Measurements from ENCODE around the gene PEAR1.

The PEAR1 gene

GRCh38 chr1:156873659-156874058, 19.9 kb upstream of the PEAR1 start:
- Histone ChIP-seq H3K36me3 (ENCODE audit: insufficient read depth, low read length) (no peaks in the 10 kb centered on the region), H3K79me2 (ENCODE audit: control insufficient read depth, insufficient read depth, low read length, unreplicated experiment) (no peaks in the 10 kb centered on the region), H3K4me3 (ENCODE audit: low read depth, low read length) (no peak overlapping the region), H3K27ac (ENCODE audit: low read depth, low read length) (no peak overlapping the region), H2AFZ (ENCODE audit: low read length, unreplicated experiment) (no peak overlapping the region), H3K27me3 (ENCODE audit: insufficient read depth, low read length) (no peaks in the 10 kb centered on the region), H3K4me1 (ENCODE audit: control insufficient read depth, insufficient read depth, low read length, unreplicated experiment) (peaks cover 9% of the 10 kb centered on the region)

- Histone ChIP-seq H3K27me3 (ENCODE audit: insufficient read depth, low read length) (peaks cover 2% of the 10 kb centered on the region; the same call in 1 of the 2 replicates), H3K27ac (ENCODE audit: low read depth, low read length) (no peak overlapping the region), H3K36me3 (ENCODE audit: insufficient read depth, low read length) (no peaks in the 10 kb centered on the region), H3K4me3 (ENCODE audit: low read depth, low read length) (no peak overlapping the region), H3K79me2 (ENCODE audit: control insufficient read depth, insufficient read depth, low read length, unreplicated experiment) (no peaks in the 10 kb centered on the region), H2AFZ (ENCODE audit: low read length, unreplicated experiment) (no peak overlapping the region), H3K4me1 (ENCODE audit: control insufficient read depth, insufficient read depth, low read length, unreplicated experiment) (peaks cover 9% of the 10 kb centered on the region)
Measured at GRCh38 chr1:156874142-156874541, 19.4 kb upstream of the PEAR1 start.

- no peak overlapping the region for H3K4me3 ChIP-seq (ENCODE audit: low read depth, low read length)
- peaks cover 3% of the 10 kb centered on the region; the same call in 1 of the 2 replicates for H3K27me3 ChIP-seq (ENCODE audit: insufficient read depth, low read length)
- H3K4me1 ChIP-seq (ENCODE audit: control insufficient read depth, insufficient read depth, low read length, unreplicated experiment): peaks cover 8% of the 10 kb centered on the region
- no peaks in the 10 kb centered on the region for H3K36me3 ChIP-seq (ENCODE audit: insufficient read depth, low read length)
- H3K79me2 ChIP-seq (ENCODE audit: control insufficient read depth, insufficient read depth, low read length, unreplicated experiment): no peaks in the 10 kb centered on the region
- H3K27ac ChIP-seq (ENCODE audit: low read depth, low read length): no peak overlapping the region
- H2AFZ ChIP-seq (ENCODE audit: low read length, unreplicated experiment): no peak overlapping the region
Measured at GRCh38 chr1:156874572-156875340, 18.8 kb upstream of the PEAR1 start.

- no peak overlapping the region for H2AFZ ChIP-seq (ENCODE audit: low read length, unreplicated experiment)
- H3K36me3 ChIP-seq (ENCODE audit: insufficient read depth, low read length): no peaks in the 10 kb centered on the region
- H3K27me3 ChIP-seq (ENCODE audit: insufficient read depth, low read length): peaks cover 3% of the 10 kb centered on the region; the same call in 1 of the 2 replicates
- H3K4me1 ChIP-seq (ENCODE audit: control insufficient read depth, insufficient read depth, low read length, unreplicated experiment): peaks cover 3% of the 10 kb centered on the region
- no peaks in the 10 kb centered on the region for H3K79me2 ChIP-seq (ENCODE audit: control insufficient read depth, insufficient read depth, low read length, unreplicated experiment)
- no peak overlapping the region for H3K4me3 ChIP-seq (ENCODE audit: low read depth, low read length)
- H3K27ac ChIP-seq (ENCODE audit: low read depth, low read length): no peak overlapping the region
Measured at GRCh38 chr1:156875341-156875615, 18.2 kb upstream of the PEAR1 start.

- H3K4me3 ChIP-seq (ENCODE audit: low read depth, low read length): no peak overlapping the region
- H2AFZ ChIP-seq (ENCODE audit: low read length, unreplicated experiment): no peak overlapping the region
- H3K79me2 ChIP-seq (ENCODE audit: control insufficient read depth, insufficient read depth, low read length, unreplicated experiment): no peaks in the 10 kb centered on the region
- H3K27ac ChIP-seq (ENCODE audit: low read depth, low read length): no peak overlapping the region
- no peaks in the 10 kb centered on the region for H3K4me1 ChIP-seq (ENCODE audit: control insufficient read depth, insufficient read depth, low read length, unreplicated experiment)
- H3K36me3 ChIP-seq (ENCODE audit: insufficient read depth, low read length): no peaks in the 10 kb centered on the region
- H3K27me3 ChIP-seq (ENCODE audit: insufficient read depth, low read length): peaks cover 3% of the 10 kb centered on the region; the same call in 1 of the 2 replicates
Measured at GRCh38 chr1:156876281-156876680, 17.2 kb upstream of the PEAR1 start.

- no peak overlapping the region for H3K4me3 ChIP-seq (ENCODE audit: low read depth, low read length)
- no peak overlapping the region for H3K27ac ChIP-seq (ENCODE audit: low read depth, low read length)
- peaks cover 3% of the 10 kb centered on the region; the same call in 1 of the 2 replicates for H3K27me3 ChIP-seq (ENCODE audit: insufficient read depth, low read length)
Measured at GRCh38 chr1:156877433-156878170, 15.9 kb upstream of the PEAR1 start.

GRCh38 chr1:156879876-156880275, 13.6 kb upstream of the PEAR1 start:
- H3K27ac ChIP-seq (ENCODE audit: low read depth, low read length): no peak overlapping the region
- no peaks in the 10 kb centered on the region for H3K36me3 ChIP-seq (ENCODE audit: insufficient read depth, low read length)
- H3K4me1 ChIP-seq (ENCODE audit: control insufficient read depth, insufficient read depth, low read length, unreplicated experiment): no peaks in the 10 kb centered on the region
- no peak overlapping the region for H2AFZ ChIP-seq (ENCODE audit: low read length, unreplicated experiment)
- H3K4me3 ChIP-seq (ENCODE audit: low read depth, low read length): no peak overlapping the region
- H3K27me3 ChIP-seq (ENCODE audit: insufficient read depth, low read length): peaks cover 3% of the 10 kb centered on the region; the same call in 1 of the 2 replicates
- H3K79me2 ChIP-seq (ENCODE audit: control insufficient read depth, insufficient read depth, low read length, unreplicated experiment): no peaks in the 10 kb centered on the region

More at GRCh38 chr1:156877433-156878170, 15.9 kb upstream of the PEAR1 start:
- no peaks in the 10 kb centered on the region for H3K79me2 ChIP-seq (ENCODE audit: control insufficient read depth, insufficient read depth, low read length, unreplicated experiment)
- H3K4me1 ChIP-seq (ENCODE audit: control insufficient read depth, insufficient read depth, low read length, unreplicated experiment): no peaks in the 10 kb centered on the region
- H3K36me3 ChIP-seq (ENCODE audit: insufficient read depth, low read length): no peaks in the 10 kb centered on the region
- no peak overlapping the region for H2AFZ ChIP-seq (ENCODE audit: low read length, unreplicated experiment)

GRCh38 chr1:156880473-156880872, 13.0 kb upstream of the PEAR1 start:
- Histone ChIP-seq H3K27me3 (ENCODE audit: insufficient read depth, low read length) (peaks cover 3% of the 10 kb centered on the region; the same call in 1 of the 2 replicates), H3K4me3 (ENCODE audit: low read depth, low read length) (no peak overlapping the region), H3K36me3 (ENCODE audit: insufficient read depth, low read length) (no peaks in the 10 kb centered on the region), H2AFZ (ENCODE audit: low read length, unreplicated experiment) (no peak overlapping the region), H3K27ac (ENCODE audit: low read depth, low read length) (no peak overlapping the region), H3K79me2 (ENCODE audit: control insufficient read depth, insufficient read depth, low read length, unreplicated experiment) (no peaks in the 10 kb centered on the region), H3K4me1 (ENCODE audit: control insufficient read depth, insufficient read depth, low read length, unreplicated experiment) (no peaks in the 10 kb centered on the region)

- Histone ChIP-seq H3K27me3 (ENCODE audit: insufficient read depth, low read length) (peaks cover 3% of the 10 kb centered on the region; the same call in 1 of the 2 replicates), H3K36me3 (ENCODE audit: insufficient read depth, low read length) (no peaks in the 10 kb centered on the region), H3K4me1 (ENCODE audit: control insufficient read depth, insufficient read depth, low read length, unreplicated experiment) (no peaks in the 10 kb centered on the region), H2AFZ (ENCODE audit: low read length, unreplicated experiment) (no peak overlapping the region), H3K27ac (ENCODE audit: low read depth, low read length) (no peak overlapping the region), H3K4me3 (ENCODE audit: low read depth, low read length) (no peak overlapping the region), H3K79me2 (ENCODE audit: control insufficient read depth, insufficient read depth, low read length, unreplicated experiment) (no peaks in the 10 kb centered on the region)
Measured at GRCh38 chr1:156881101-156881500, 12.4 kb upstream of the PEAR1 start.

GRCh38 chr1:156881663-156882062, 11.9 kb upstream of the PEAR1 start:
- H3K27ac ChIP-seq (ENCODE audit: low read depth, low read length): no peak overlapping the region
- peaks cover 3% of the 10 kb centered on the region; the same call in 1 of the 2 replicates for H3K27me3 ChIP-seq (ENCODE audit: insufficient read depth, low read length)
- no peaks in the 10 kb centered on the region for H3K4me1 ChIP-seq (ENCODE audit: control insufficient read depth, insufficient read depth, low read length, unreplicated experiment)
- H3K79me2 ChIP-seq (ENCODE audit: control insufficient read depth, insufficient read depth, low read length, unreplicated experiment): no peaks in the 10 kb centered on the region
- no peak overlapping the region for H2AFZ ChIP-seq (ENCODE audit: low read length, unreplicated experiment)
- H3K36me3 ChIP-seq (ENCODE audit: insufficient read depth, low read length): no peaks in the 10 kb centered on the region
- H3K4me3 ChIP-seq (ENCODE audit: low read depth, low read length): no peak overlapping the region

- H3K27ac ChIP-seq (ENCODE audit: low read depth, low read length): no peak overlapping the region
- H2AFZ ChIP-seq (ENCODE audit: low read length, unreplicated experiment): no peak overlapping the region
- no peaks in the 10 kb centered on the region for H3K4me1 ChIP-seq (ENCODE audit: control insufficient read depth, insufficient read depth, low read length, unreplicated experiment)
- H3K4me3 ChIP-seq (ENCODE audit: low read depth, low read length): no peak overlapping the region
- no peaks in the 10 kb centered on the region for H3K36me3 ChIP-seq (ENCODE audit: insufficient read depth, low read length)
- H3K79me2 ChIP-seq (ENCODE audit: control insufficient read depth, insufficient read depth, low read length, unreplicated experiment): no peaks in the 10 kb centered on the region
- peaks cover 3% of the 10 kb centered on the region; the same call in 1 of the 2 replicates for H3K27me3 ChIP-seq (ENCODE audit: insufficient read depth, low read length)
Measured at GRCh38 chr1:156882543-156882942, 11.0 kb upstream of the PEAR1 start.

Measured in ACC112 (cell line).